ENCODE data around the gene PLEK. TPM values are rescaled to one million over a fixed set of nuclear protein-coding genes. Genes with fewer than 3 reads are reported as not detected.

The PLEK gene
- total and polyA plus RNA-seq, 10 of the 15 experiments (the other 5 are each of a cell fraction or from before 2014, with no cell fraction given): 229 to 804 (median 362) TPM

- TF ChIP-seq TBL1XR1 (IDR thresholded peaks at IDR 0.05; ENCODE audit: low read depth, low read length): no peak
- TF ChIP-seq POU2F2 (IDR thresholded peaks at IDR 0.05; ENCODE audit: borderline replicate concordance, low read depth, low read length): no peak
- TF ChIP-seq ETV6 (conservative IDR thresholded peaks at IDR 0.05 in 1 of 2, IDR thresholded peaks at IDR 0.05 in 1 of 2; ENCODE audit: borderline replicate concordance in 1 of 2, low read depth in 1 of 2): no peak
- TF ChIP-seq BRCA1 (IDR thresholded peaks at IDR 0.05; ENCODE audit: low read depth, low read length): no peak
- TF ChIP-seq NBN (IDR thresholded peaks at IDR 0.05): no peak
- TF ChIP-seq SREBF2 (IDR thresholded peaks at IDR 0.05; ENCODE audit: low read length): no peak
- TF ChIP-seq HDAC6 (IDR thresholded peaks at IDR 0.05; ENCODE audit: unreplicated experiment): no peak
- TF ChIP-seq SMARCA5 (IDR thresholded peaks at IDR 0.05): peak; percentile 44
- TF ChIP-seq PAX8 (IDR thresholded peaks at IDR 0.05): no peak
- no peak for TF ChIP-seq TCF3 (IDR thresholded peaks at IDR 0.05; ENCODE audit: borderline replicate concordance, insufficient read depth, low read depth, low read length)
- no peak for TF ChIP-seq TARDBP (IDR thresholded peaks at IDR 0.05; ENCODE audit: borderline replicate concordance)
- peak; percentile 41; the same call in 1 of the 2 replicates for TF ChIP-seq LARP7 (IDR thresholded peaks at IDR 0.05)
- no peak for TF ChIP-seq BACH1 (IDR thresholded peaks at IDR 0.05; ENCODE audit: borderline replicate concordance)
- peak; percentile 4; the same call in 1 of the 2 replicates for TF ChIP-seq IKZF1 (conservative IDR thresholded peaks at IDR 0.05)
- no peak for TF ChIP-seq ASH2L (IDR thresholded peaks at IDR 0.05; ENCODE audit: borderline replicate concordance, low read depth)
- TF ChIP-seq SUZ12 (IDR thresholded peaks at IDR 0.05; ENCODE audit: unreplicated experiment): no peak
- TF ChIP-seq RB1 (IDR thresholded peaks at IDR 0.05; ENCODE audit: borderline replicate concordance): no peak
- TF ChIP-seq NR2F1 (conservative IDR thresholded peaks at IDR 0.05): 0 out of 2 replicates have a peak, but pooled peaks have one; percentile 7
- no peak for TF ChIP-seq PBX3 (IDR thresholded peaks at IDR 0.05; ENCODE audit: insufficient replicate concordance, low read depth, low read length)
- TF ChIP-seq CBX3 (IDR thresholded peaks at IDR 0.05; ENCODE audit: borderline replicate concordance, low read depth): no peak
- TF ChIP-seq IRF3 (IDR thresholded peaks at IDR 0.05): no peak
- TF ChIP-seq CEBPB (IDR thresholded peaks at IDR 0.05; ENCODE audit: borderline replicate concordance in 1 of 2, low read depth in 2 of 2, low read length in 2 of 2): no peak
- TF ChIP-seq MEF2A (IDR thresholded peaks at IDR 0.05; ENCODE audit: insufficient read depth, low read depth, low read length): no peak
- TF ChIP-seq MTA2 (IDR thresholded peaks at IDR 0.05; ENCODE audit: low read depth): peak; percentile 41; the same call in 1 of the 2 replicates
- TF ChIP-seq CUX1 (IDR thresholded peaks at IDR 0.05; ENCODE audit: insufficient replicate concordance, low read depth, low read length): no peak
Observed at GRCh38 chr2:68412127-68412819, 47.2 kb downstream of the PLEK start (continued).

Measured in GM12878 (cell line).